ENCODE data around the gene GRM5. TPM values are rescaled to one million over a fixed set of nuclear protein-coding genes. Genes with fewer than 3 reads are reported as not detected.

Gene GRM5
- total RNA-seq, 4 donors from 2014 or later = 0.53 TPM; not detected in 3

- Histone ChIP-seq H3K27ac (no peak overlapping the region), H3K4me3 (no peak overlapping the region), H3K9me3 (no peaks in the 10 kb centered on the region), H3K27me3 (no peaks in the 10 kb centered on the region), H3K4me1 (no peaks in the 10 kb centered on the region), H3K36me3 (no peaks in the 10 kb centered on the region)
- no peak for TF ChIP-seq POLR2A (IDR thresholded peaks at IDR 0.05)
- TF ChIP-seq CTCF (IDR thresholded peaks at IDR 0.05) = no peak
- no peak for DNase-seq
Measured at GRCh38 chr11:88656283-88656682, 409.5 kb downstream of the GRM5 start.

- Histone ChIP-seq H3K9me3 (no peaks in the 10 kb centered on the region), H3K27me3 (no peaks in the 10 kb centered on the region), H3K4me3 (no peak overlapping the region), H3K4me1 (no peaks in the 10 kb centered on the region), H3K27ac (no peak overlapping the region), H3K36me3 (no peaks in the 10 kb centered on the region)
- no peak for TF ChIP-seq POLR2A (IDR thresholded peaks at IDR 0.05)
- TF ChIP-seq CTCF (IDR thresholded peaks at IDR 0.05) = no peak
- DNase-seq = no peak
Measured at GRCh38 chr11:88655656-88656055, 410.1 kb downstream of the GRM5 start.

DNA sequence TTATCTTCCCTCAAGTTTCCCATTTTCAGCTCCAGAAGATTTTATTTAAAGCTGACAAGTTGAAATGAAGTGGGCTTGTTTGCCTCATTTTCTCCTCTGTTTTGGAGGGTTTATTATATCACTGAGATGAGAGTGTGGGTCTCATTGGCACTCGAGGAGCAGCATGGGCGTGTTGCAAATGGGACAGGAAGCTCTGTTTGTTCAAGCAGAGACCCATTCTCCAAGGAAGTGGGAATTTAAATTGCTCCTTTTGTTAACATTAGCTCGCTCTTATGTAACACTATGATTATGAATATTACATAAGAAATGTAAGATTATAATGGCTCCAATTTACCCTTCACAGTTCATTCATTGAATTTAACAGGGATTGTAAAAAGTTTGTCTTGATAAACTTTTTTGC is 410.6 kb downstream of the GRM5 start:
- no peak for DNase-seq
- no peaks in the 10 kb centered on the region for H3K27me3 ChIP-seq
- H3K4me1 ChIP-seq = no peaks in the 10 kb centered on the region
- no peak overlapping the region for H3K27ac ChIP-seq
- H3K4me3 ChIP-seq = no peak overlapping the region
- TF ChIP-seq CTCF (IDR thresholded peaks at IDR 0.05) = no peak
- TF ChIP-seq POLR2A (IDR thresholded peaks at IDR 0.05) = no peak
- no peaks in the 10 kb centered on the region for H3K36me3 ChIP-seq
- H3K9me3 ChIP-seq = no peaks in the 10 kb centered on the region

DNA sequence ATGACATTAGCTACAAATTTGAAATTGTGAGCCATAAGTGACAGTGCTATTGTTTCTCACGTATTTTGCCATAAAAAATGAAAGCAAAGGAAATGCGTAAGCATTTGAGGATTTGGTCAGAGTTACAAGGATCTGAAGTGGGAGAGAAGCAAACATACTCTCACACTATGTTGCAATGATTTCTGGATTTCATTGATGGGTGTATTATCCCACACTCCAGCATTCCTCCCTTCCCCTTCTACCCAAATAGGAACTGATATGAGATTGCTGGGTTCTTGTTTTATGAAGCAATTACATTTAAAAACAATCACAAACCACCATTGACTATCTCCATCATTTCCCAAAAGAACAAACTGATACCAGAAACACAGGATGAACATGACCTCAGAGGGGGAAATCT is 414.2 kb downstream of the GRM5 start:
- Histone ChIP-seq H3K27me3 (no peaks in the 10 kb centered on the region), H3K36me3 (no peaks in the 10 kb centered on the region), H3K27ac (no peak overlapping the region), H3K9me3 (no peaks in the 10 kb centered on the region), H3K4me3 (no peak overlapping the region), H3K4me1 (no peaks in the 10 kb centered on the region)
- DNase-seq = no peak
- TF ChIP-seq POLR2A (IDR thresholded peaks at IDR 0.05) = no peak
- TF ChIP-seq CTCF (IDR thresholded peaks at IDR 0.05) = no peak

GRCh38 chr11:88644724-88645123 is 421.1 kb downstream of the GRM5 start:
- no peaks in the 10 kb centered on the region for H3K36me3 ChIP-seq
- TF ChIP-seq POLR2A (IDR thresholded peaks at IDR 0.05) = no peak
- TF ChIP-seq CTCF (IDR thresholded peaks at IDR 0.05) = no peak
- H3K9me3 ChIP-seq = no peaks in the 10 kb centered on the region
- no peak for DNase-seq
- H3K4me1 ChIP-seq = no peaks in the 10 kb centered on the region
- no peak overlapping the region for H3K4me3 ChIP-seq
- no peak overlapping the region for H3K27ac ChIP-seq
- H3K27me3 ChIP-seq = no peaks in the 10 kb centered on the region

GRCh38 chr11:88632163-88632562 is 433.6 kb downstream of the GRM5 start:
- no peak for TF ChIP-seq CTCF (IDR thresholded peaks at IDR 0.05)
- TF ChIP-seq POLR2A (IDR thresholded peaks at IDR 0.05) = no peak

More at GRCh38 chr11:88632163-88632562, 433.6 kb downstream of the GRM5 start:
- H3K4me3 ChIP-seq = no peak overlapping the region
- no peaks in the 10 kb centered on the region for H3K36me3 ChIP-seq
- H3K27me3 ChIP-seq = no peaks in the 10 kb centered on the region
- H3K9me3 ChIP-seq = no peaks in the 10 kb centered on the region
- no peak overlapping the region for H3K27ac ChIP-seq
- no peaks in the 10 kb centered on the region for H3K4me1 ChIP-seq
- no peak for DNase-seq
